OCI-LY7 (cell line): Measurements from ENCODE around the gene KDM3B. TPM values are rescaled to one million over a fixed set of nuclear protein-coding genes. Genes with fewer than 3 reads are reported as not detected.
"Not testable (repeated sequence)": the region's sequence is repeated elsewhere in the genome, so short reads cannot be mapped to it uniquely, and the experiment has no call there.

Experiments used
- BruUV-seq: library from RNA; stranded (reverse); fragments of 400-500 nt; replicated peaks from 2 replicates; lab custom pipeline; 2021; lab: Mats Ljungman, UMichigan
- CTCF ChIA-PET: fragments of 300-600 bp; sonication (Branson Sonifier 250); formaldehyde crosslinking; loops from one replicate; lab custom pipeline; 2022; ENCODE audit warnings: antibody characterized with exemption; ENCODE audit not compliant: unreplicated experiment; lab: Charles Lee
- POLR2A ChIA-PET: fragments of 300-600 bp; sonication (Branson Sonifier 250); formaldehyde crosslinking; loops from one replicate; lab custom pipeline; 2022; ENCODE audit warnings: antibody characterized with exemption; lab: Charles Lee
- DNase-seq: peaks from one replicate; pipeline ENCODE4 v3.0.0-alpha.2; 2015; ENCODE audit warnings: low spot score
- H2AFZ ChIP-seq: fragments of 200-600 bp; sonication (generic), shearing (Covaris generic); 2 replicates; pipeline ENCODE4 v1.6.1; 2014; ENCODE audit warnings: mild to moderate bottlenecking, antibody characterized with exemption, low read length, moderate library complexity
- H3K27ac ChIP-seq: fragments of 200-600 bp; sonication (generic); 2 replicates; pipeline ENCODE4 v1.5.1; 2014; ENCODE audit warnings: mixed run types, low read depth, mild to moderate bottlenecking, moderate library complexity, low read length, inconsistent platforms; ENCODE audit not compliant: poor library complexity, severe bottlenecking
- H3K36me3 ChIP-seq: fragments of 200-600 bp; sonication (generic); 2 replicates; pipeline ENCODE4 v1.6.1; 2014; ENCODE audit warnings: mild to moderate bottlenecking, antibody characterized with exemption, low read length, moderate library complexity, mixed read lengths; ENCODE audit not compliant: insufficient read depth
- H3K4me1 ChIP-seq: fragments of 200-600 bp; sonication (generic); 2 replicates; pipeline ENCODE4 v1.5.1; 2014; ENCODE audit warnings: mild to moderate bottlenecking, low read length; ENCODE audit not compliant: insufficient read depth, poor library complexity, severe bottlenecking
- H3K4me2 ChIP-seq: fragments of 200-600 bp; sonication (generic); 2 replicates; pipeline ENCODE4 v1.6.1; 2014; ENCODE audit warnings: mild to moderate bottlenecking, low read length
- H3K4me3 ChIP-seq: fragments of 200-600 bp; sonication (generic); 2 replicates; pipeline ENCODE4 v1.5.1; 2014; ENCODE audit warnings: mild to moderate bottlenecking, low read depth, low read length; ENCODE audit not compliant: poor library complexity, severe bottlenecking
- H3K79me2 ChIP-seq: fragments of 200-600 bp; sonication (generic); 2 replicates; pipeline ENCODE4 v1.6.1; 2016; ENCODE audit warnings: low read depth, mild to moderate bottlenecking, low read length, moderate library complexity, mixed read lengths; ENCODE audit not compliant: insufficient read depth
- H3K9me2 ChIP-seq: fragments of 200-600 bp; sonication (generic); 2 replicates; pipeline ENCODE4 v1.6.1; 2016; ENCODE audit warnings: mild to moderate bottlenecking, low read length, mixed read lengths; ENCODE audit not compliant: insufficient read depth
- H3K9me3 ChIP-seq: fragments of 200-600 bp; sonication (generic); 2 replicates; pipeline ENCODE4 v1.6.1; 2014; ENCODE audit warnings: mild to moderate bottlenecking, mixed run types, low read length, mixed read lengths
- H4K20me1 ChIP-seq: fragments of 200-600 bp; sonication (generic); 2 replicates; pipeline ENCODE4 v1.6.1; 2014; ENCODE audit warnings: mild to moderate bottlenecking, antibody characterized with exemption, low read length, moderate library complexity, mixed read lengths; ENCODE audit not compliant: insufficient read depth
- EZH2phosphoT487 ChIP-seq: fragments of 200-600 bp; sonication (generic); IDR thresholded peaks from 2 replicates; pipeline ENCODE4 v1.6.1; 2018; ENCODE audit warnings: low read depth, borderline replicate concordance, mild to moderate bottlenecking, mixed run types, antibody characterized with exemption, low read length, moderate library complexity, mixed read lengths
- intact Hi-C: fragments of 100-400 bp; cut with micrococcal nuclease; formaldehyde crosslinking; loops from one replicate; pipeline ENCODE4 v1.10.0; 2022; ENCODE audit not compliant: unreplicated experiment
- total RNA-seq, 2 experiments: library from RNA; depleted of rRNA in 1 of 2; stranded (reverse); fragments of >200 nt in 1 of 2; shearing (Covaris generic) in 1 of 2; gene quantifications; 2 replicates each; pipeline ENCODE4 v1.2.3, GENCODE V29; 2014 to 2022
- TF ChIP-seq, protein P1 (sequence below): fragments of 200-600 bp; sonication (generic); conservative IDR thresholded peaks from 2 replicates; pipeline ENCODE4 v1.5.1; 2014; ENCODE audit warnings: mild to moderate bottlenecking, antibody characterized with exemption, low read length, moderate library complexity, mixed read lengths

Gene KDM3B
- total RNA-seq, 2 experiments from 2014 or later: 51.1 to 64.8 TPM

DNA sequence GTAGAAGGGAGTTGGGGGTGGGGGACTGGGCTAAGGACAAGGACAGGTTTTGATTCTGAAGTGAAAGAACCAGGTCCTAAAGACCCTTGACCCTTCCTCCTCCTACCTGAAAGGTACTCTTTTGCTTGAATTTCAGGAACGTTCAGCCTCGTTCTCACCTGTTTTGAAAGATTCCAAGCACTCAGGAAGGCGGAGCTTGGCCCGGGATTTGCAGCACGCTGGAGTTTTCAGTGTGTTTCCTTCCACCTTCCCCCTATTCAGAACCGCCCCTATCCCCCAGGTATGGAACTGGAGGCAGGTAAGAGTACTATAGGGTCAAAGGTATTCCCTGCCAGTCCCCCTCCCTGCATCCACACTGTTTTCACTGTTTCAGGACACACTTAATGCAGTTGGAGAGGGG lies 119.9 kb downstream of the KDM3B start:
- POLR2A ChIA-PET: no interaction called here
- CTCF ChIA-PET: no interaction called here
- no peaks in the 10 kb centered on the region for H3K9me2 ChIP-seq
- no peaks in the 10 kb centered on the region for H3K79me2 ChIP-seq
- H3K4me2 ChIP-seq: no peak overlapping the region
- H3K9me3 ChIP-seq: no peaks in the 10 kb centered on the region
- no peaks in the 10 kb centered on the region for H3K4me1 ChIP-seq
- no peak overlapping the region for H3K4me3 ChIP-seq
- H2AFZ ChIP-seq: no peak overlapping the region
- intact Hi-C loops: no loop called here
- H4K20me1 ChIP-seq: no peaks in the 10 kb centered on the region
- no TSS peak for BruUV-seq
- no peak for TF ChIP-seq EZH2phosphoT487
- TF ChIP-seq, protein P1, sequence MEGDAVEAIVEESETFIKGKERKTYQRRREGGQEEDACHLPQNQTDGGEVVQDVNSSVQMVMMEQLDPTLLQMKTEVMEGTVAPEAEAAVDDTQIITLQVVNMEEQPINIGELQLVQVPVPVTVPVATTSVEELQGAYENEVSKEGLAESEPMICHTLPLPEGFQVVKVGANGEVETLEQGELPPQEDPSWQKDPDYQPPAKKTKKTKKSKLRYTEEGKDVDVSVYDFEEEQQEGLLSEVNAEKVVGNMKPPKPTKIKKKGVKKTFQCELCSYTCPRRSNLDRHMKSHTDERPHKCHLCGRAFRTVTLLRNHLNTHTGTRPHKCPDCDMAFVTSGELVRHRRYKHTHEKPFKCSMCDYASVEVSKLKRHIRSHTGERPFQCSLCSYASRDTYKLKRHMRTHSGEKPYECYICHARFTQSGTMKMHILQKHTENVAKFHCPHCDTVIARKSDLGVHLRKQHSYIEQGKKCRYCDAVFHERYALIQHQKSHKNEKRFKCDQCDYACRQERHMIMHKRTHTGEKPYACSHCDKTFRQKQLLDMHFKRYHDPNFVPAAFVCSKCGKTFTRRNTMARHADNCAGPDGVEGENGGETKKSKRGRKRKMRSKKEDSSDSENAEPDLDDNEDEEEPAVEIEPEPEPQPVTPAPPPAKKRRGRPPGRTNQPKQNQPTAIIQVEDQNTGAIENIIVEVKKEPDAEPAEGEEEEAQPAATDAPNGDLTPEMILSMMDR: no peak
- H3K36me3 ChIP-seq: no peaks in the 10 kb centered on the region
- no peak for DNase-seq
- no peak overlapping the region for H3K27ac ChIP-seq

DNA sequence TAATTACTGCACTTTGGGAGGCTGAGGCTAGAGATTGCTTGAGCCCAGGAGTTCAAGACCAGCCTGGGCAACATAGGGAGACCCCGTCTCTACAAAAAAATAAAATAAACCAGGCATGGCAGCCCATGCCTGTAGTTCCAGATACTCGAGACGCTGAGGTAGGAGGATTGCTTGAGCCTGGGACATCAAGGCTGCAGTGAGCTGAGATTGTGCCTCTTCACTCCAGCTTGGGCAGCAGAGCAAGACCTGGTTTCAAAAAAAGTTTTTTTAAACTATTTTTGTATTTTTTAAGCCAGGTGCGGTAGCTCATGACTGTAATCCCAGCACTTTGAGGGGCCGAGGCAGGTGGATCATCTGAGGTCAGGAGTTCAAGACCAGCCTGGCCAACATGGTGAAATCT lies 120.7 kb downstream of the KDM3B start:
- DNase-seq, H3K9me3 ChIP-seq, intact Hi-C loops, H3K4me3 ChIP-seq, CTCF ChIA-PET, POLR2A ChIA-PET, H3K4me1 ChIP-seq, H3K4me2 ChIP-seq, H4K20me1 ChIP-seq, H3K79me2 ChIP-seq, BruUV-seq, H2AFZ ChIP-seq, H3K27ac ChIP-seq, H3K9me2 ChIP-seq, H3K36me3 ChIP-seq: not testable (repeated sequence)

DNA sequence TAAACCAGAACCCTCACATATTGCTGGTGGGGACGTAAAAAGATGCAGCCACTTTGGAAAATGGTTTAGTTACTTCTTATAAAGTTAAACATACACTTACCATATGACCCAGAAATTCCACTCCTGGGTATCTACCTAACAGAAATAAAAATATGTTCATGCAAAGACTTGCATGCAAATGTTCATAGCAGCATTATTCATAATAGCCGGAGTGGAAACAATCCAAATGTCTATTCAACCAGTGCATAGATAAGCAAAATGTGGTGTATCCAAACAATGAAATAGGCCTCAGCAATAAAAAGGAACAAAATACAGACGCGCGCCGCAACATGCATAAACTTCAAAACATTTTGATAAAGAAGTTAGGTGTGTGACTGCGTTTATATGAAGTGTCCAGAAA lies 124.4 kb downstream of the KDM3B start:
- Histone ChIP-seq H4K20me1 (no peaks in the 10 kb centered on the region), H3K9me2 (no peaks in the 10 kb centered on the region), H3K27ac (no peak overlapping the region), H3K4me1 (no peaks in the 10 kb centered on the region), H3K4me2 (no peak overlapping the region), H3K36me3 (no peaks in the 10 kb centered on the region), H3K9me3 (no peaks in the 10 kb centered on the region), H2AFZ (no peak overlapping the region), H3K79me2 (no peaks in the 10 kb centered on the region), H3K4me3 (no peak overlapping the region)
- ChIA-PET CTCF (no interaction called here), POLR2A (no interaction called here)
- intact Hi-C loops: no loop called here
- no peak for DNase-seq
- TF ChIP-seq, protein P1: no peak
- no peak for TF ChIP-seq EZH2phosphoT487
- no TSS peak for BruUV-seq
